Kidney epithelial cell (primary cell): ENCODE data around the gene ECE1. TPM values are rescaled to one million over a fixed set of nuclear protein-coding genes. Genes with fewer than 3 reads are reported as not detected.

Source experiments
- DNase-seq: peaks from one replicate; pipeline ENCODE4 v3.0.0-alpha.2; 2010; ENCODE audit warnings: low read depth
- H3K27me3 ChIP-seq: 2 replicates; pipeline ENCODE4 v1.6.0; 2011; ENCODE audit warnings: low read length; ENCODE audit not compliant: control insufficient read depth, insufficient read depth
- H3K36me3 ChIP-seq: 2 replicates; pipeline ENCODE4 v1.5.1; 2011; ENCODE audit warnings: low read length; ENCODE audit not compliant: control insufficient read depth, insufficient read depth
- H3K4me3 ChIP-seq: 2 replicates; pipeline ENCODE4 v1.5.1; 2011; ENCODE audit warnings: low read depth, mild to moderate bottlenecking, control low read depth, low read length
- total RNA-seq: library from RNA; depleted of rRNA; stranded (reverse); fragments of >200 nt; gene quantifications from 2 replicates; pipeline ENCODE4 v1.2.3, GENCODE V29; 2015
- TF ChIP-seq, protein P1 (sequence below): IDR thresholded peaks from 2 replicates; pipeline ENCODE4 v1.5.1; 2011; ENCODE audit warnings: mild to moderate bottlenecking, moderate library complexity, low read length, control low read depth, inconsistent platforms; ENCODE audit not compliant: insufficient read depth, poor library complexity, severe bottlenecking

ECE1 gene
- total RNA-seq, 1 donor from 2014 or later, result 181 TPM

DNA sequence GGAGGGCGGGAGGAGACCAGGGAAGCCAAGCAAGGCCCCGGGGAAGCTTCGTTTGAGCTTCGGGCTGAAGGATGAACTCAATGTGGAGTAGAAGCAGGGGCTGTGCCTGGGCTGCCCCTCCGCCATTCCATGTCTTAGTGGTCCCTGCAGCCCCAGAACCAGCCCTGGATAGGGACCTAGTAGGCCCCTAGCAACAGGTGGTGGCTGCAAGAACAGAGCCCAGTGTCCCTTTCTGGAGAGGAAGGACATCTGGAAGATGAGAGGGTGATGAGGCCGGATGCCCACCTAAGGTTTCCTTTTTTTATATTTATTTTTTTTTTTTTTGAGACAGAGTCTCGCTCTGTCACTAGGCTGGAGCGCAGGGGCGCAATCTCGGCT, 27.2 kb downstream of the ECE1 start:
- DNase-seq, result no peak
- no peaks in the 10 kb centered on the region for H3K36me3 ChIP-seq
- no peaks in the 10 kb centered on the region for H3K27me3 ChIP-seq
- TF ChIP-seq, protein P1, sequence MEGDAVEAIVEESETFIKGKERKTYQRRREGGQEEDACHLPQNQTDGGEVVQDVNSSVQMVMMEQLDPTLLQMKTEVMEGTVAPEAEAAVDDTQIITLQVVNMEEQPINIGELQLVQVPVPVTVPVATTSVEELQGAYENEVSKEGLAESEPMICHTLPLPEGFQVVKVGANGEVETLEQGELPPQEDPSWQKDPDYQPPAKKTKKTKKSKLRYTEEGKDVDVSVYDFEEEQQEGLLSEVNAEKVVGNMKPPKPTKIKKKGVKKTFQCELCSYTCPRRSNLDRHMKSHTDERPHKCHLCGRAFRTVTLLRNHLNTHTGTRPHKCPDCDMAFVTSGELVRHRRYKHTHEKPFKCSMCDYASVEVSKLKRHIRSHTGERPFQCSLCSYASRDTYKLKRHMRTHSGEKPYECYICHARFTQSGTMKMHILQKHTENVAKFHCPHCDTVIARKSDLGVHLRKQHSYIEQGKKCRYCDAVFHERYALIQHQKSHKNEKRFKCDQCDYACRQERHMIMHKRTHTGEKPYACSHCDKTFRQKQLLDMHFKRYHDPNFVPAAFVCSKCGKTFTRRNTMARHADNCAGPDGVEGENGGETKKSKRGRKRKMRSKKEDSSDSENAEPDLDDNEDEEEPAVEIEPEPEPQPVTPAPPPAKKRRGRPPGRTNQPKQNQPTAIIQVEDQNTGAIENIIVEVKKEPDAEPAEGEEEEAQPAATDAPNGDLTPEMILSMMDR, result no peak
- no peak overlapping the region for H3K4me3 ChIP-seq

DNA sequence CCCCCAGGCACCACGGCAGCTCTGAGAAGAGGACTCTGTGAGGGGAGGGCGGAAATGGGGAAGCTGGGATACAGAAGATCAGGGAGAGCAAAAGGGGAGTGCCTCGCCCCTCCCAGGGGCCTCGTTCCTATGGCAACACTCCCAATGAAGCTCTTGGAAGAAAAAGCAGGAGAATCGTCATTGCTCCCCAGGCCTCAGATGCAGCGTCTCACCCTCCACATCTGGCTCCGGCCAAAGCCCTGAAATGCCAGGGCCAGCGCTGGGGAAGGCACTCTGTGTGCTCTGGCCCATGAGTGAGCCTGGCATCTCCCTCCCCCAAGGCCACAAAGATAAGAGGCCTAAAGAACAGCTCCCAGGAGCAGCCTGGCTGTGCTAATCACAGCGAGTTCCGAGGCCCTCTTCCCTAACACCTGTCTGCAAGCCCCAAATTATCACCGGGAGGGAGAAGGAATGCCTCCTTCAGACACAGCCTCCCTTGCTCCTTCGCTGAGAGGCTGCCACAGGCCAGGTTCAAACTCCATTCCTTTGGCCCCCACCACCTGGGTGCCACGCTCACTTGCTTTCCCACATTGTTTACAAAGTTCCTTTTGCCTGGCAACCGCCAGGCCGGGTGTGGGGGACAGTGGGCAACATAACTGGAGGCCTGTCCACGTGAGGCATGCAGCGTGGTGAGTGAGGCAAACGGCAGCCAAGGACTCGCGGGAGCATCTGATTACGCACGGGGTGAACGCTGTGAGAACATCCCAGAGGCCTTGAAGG, 27.8 kb downstream of the ECE1 start:
- Histone ChIP-seq H3K27me3 (no peaks in the 10 kb centered on the region), H3K4me3 (no peak overlapping the region), H3K36me3 (no peaks in the 10 kb centered on the region)
- TF ChIP-seq, protein P1, result no peak
- DNase-seq, result peak; percentile 75

DNA sequence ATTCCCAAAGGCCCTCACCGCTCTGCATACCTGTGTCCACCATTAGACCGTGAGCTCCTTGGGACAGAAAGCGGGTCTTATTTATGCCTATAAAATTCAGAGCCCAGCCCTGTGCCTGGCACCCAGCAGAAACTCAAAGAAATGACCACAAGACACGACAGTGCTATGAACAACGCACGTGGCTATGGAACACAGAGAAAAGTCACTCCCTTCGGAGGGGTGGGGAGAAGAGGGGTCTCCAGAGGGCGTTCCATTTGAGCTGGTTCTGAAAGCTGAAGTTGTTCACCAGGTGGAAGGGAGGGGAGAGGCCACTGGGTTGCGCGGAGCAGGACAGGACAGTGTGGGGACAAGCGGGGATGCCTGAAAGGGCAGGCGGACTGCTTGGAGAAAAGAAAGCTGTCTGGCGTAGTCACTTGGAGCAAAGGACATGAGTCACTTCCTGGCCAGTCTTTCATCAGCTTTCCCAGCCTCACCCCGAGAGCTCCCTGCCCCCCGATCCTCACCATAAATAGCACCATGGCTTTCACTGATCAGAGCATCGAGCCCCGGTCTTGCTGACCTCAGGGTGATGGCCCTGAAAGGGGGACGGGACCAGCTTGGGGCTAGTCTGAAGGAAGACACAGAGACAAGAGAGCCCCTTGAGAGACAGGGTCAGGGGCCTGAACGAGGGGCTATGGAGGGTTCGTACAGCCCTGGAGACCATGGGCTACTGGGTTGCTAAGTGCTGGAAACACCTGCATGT, 28.5 kb downstream of the ECE1 start:
- no peak overlapping the region for H3K4me3 ChIP-seq
- H3K36me3 ChIP-seq, result no peaks in the 10 kb centered on the region
- peak; percentile 93 for DNase-seq
- H3K27me3 ChIP-seq, result no peaks in the 10 kb centered on the region
- TF ChIP-seq, protein P1, result no peak

DNA sequence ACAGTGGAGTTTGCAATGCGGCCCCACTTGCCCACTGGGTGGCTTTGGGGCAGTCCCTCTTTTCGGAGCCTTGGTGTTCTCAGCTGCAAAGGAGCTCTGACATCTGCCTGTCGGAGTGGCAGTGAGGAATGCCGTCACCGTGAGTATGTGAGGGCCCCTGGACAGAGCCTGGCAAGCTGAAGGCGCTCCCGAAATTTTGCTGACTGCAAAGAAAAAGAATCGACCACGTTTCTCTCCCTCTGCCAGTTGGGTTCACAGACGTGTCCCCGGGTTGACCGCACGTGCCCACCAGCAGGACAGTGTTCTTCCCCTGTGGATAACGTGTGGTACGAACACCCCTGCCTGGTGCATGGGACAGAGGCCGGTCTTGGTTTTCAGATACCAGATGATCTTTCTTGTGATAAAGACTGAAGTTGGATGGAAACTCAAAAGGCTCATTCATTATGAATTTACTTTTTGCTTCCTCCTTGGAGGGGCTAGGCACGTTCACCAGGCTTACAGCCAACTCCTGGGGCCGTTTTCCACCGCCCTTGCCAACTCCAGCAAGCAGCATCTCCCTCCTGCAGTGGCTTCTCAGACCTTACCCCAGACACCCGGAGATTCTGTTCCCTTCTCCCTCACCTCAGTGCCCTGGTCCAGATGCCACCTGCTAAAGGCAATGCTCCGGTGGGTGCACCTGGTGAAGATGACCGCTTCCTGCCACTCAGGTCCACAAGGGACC, 29.7 kb downstream of the ECE1 start:
- TF ChIP-seq, protein P1, result no peak

DNA sequence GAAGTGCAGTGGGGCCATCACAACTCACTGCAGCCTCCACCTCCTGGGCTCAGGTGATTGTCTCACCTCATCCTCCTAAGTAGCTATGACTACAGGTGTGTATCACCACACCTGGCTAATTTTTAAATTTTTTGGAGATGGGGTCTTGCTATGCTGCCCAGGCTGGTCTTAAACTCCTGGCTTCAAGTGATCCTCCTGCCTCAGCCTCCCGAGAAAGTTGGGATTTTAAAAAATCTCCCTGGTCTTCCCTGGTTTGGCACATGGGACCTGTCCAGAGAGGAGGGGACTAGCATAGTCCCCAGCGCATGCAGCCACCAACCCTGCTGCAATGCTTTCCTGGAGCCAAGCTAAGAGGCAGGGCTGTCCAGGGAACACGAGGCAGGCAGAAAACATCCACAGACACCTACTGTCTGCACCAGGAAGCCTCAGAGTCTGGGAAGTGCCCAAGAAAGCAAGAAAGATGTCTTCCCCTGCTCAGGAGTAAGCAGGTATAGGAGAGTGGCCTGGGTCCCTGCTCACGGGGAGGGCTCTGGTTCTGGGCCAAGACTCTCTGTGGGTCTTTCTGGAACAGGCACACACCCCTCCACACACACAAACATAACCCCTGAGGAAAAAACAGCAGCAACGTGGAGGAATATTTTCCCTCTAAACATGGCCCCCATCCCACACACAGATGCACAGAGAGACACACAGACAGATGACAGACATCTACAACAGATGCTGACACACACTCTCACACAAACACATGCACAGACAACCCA, 30.8 kb downstream of the ECE1 start:
- TF ChIP-seq, protein P1, result no peak
- no peak for DNase-seq
- H3K27me3 ChIP-seq, result no peaks in the 10 kb centered on the region
- peaks cover 2% of the 10 kb centered on the region for H3K36me3 ChIP-seq
- H3K4me3 ChIP-seq, result no peak overlapping the region

More for the DNA sequence above, 29.7 kb downstream of the ECE1 start:
- no peak for DNase-seq
- no peaks in the 10 kb centered on the region for H3K27me3 ChIP-seq
- H3K4me3 ChIP-seq, result no peak overlapping the region
- H3K36me3 ChIP-seq, result peaks cover 2% of the 10 kb centered on the region
